HepG2 (cell line): ENCODE data around the gene KIAA0319L. TPM values are rescaled to one million over a fixed set of nuclear protein-coding genes. Genes with fewer than 3 reads are reported as not detected.

Experiments used
- ATAC-seq: fragments of 200-7000 bp; cut with Tn5 transposase; 3 replicates; pipeline ENCODE4 v1.9.1; 2020; ENCODE audit warnings: mild to moderate bottlenecking, moderate library complexity
- BruUV-seq: library from RNA; stranded (reverse); fragments of 400-500 nt; replicated peaks from 2 replicates; lab custom pipeline; 2021; lab: Mats Ljungman, UMichigan
- CTCF ChIA-PET: fragments of 300-600 bp; formaldehyde crosslinking; extraction: SDS; loops from one replicate; lab custom pipeline; 2021; ENCODE audit warnings: low total read pairs, inconsistent platforms, low intra/inter-chr PET ratio; lab: Yijun Ruan, JAX
- POLR2A ChIA-PET: fragments of 350-600 bp; sonication (Branson Sonifier 250); formaldehyde crosslinking; loops from one replicate; lab custom pipeline; 2020; ENCODE audit warnings: antibody characterized with exemption, inconsistent platforms; lab: Yijun Ruan, JAX
- DNase-seq: peaks from one replicate; pipeline ENCODE4 v3.0.0-alpha.2; 2015; ENCODE audit warnings: low spot score
- FAIRE-seq: peaks from 3 replicates; lab custom pipeline; 2011; peaks lifted over from hg19 to GRCh38; lab: Jason Lieb, UNC
- H2AFZ ChIP-seq: one replicate; pipeline ENCODE4 v1.6.1; 2011; ENCODE audit warnings: low read length, inconsistent platforms
- H3K27ac ChIP-seq: fragments of 300-600 bp; 3 replicates; pipeline ENCODE4 v1.8.0; 2011; ENCODE audit warnings: mixed run types, mild to moderate bottlenecking, mixed read lengths, low read length, inconsistent platforms; ENCODE audit not compliant: insufficient read depth; ENCODE audit errors: extremely low read length
- H3K27me3 ChIP-seq, 2 experiments: fragments of 200-600 bp in 1 of 2; 2 replicates in 1 of 2; 3 replicates in 1 of 2; pipeline versions ENCODE4 v1.6.0 to v1.8.0; 2011; ENCODE audit warnings: low read length in 2 of 2, mild to moderate bottlenecking in 2 of 2, moderate library complexity in 2 of 2, inconsistent platforms in 1 of 2; ENCODE audit not compliant: insufficient read depth in 2 of 2, control insufficient read depth in 1 of 2
- H3K36me3 ChIP-seq, 2 experiments: fragments of 200-600 bp in 1 of 2; replicated peaks in 1 of 2; 2 replicates in 1 of 2; 3 replicates in 1 of 2; pipeline versions ENCODE4 v1.5.1 to v1.8.0; 2011; ENCODE audit warnings: low read length in 2 of 2, inconsistent platforms in 1 of 2; ENCODE audit not compliant: insufficient read depth in 2 of 2, control insufficient read depth in 1 of 2
- H3K4me1 ChIP-seq: 2 replicates; pipeline ENCODE4 v1.5.1; 2012; ENCODE audit warnings: low read length, inconsistent platforms; ENCODE audit not compliant: insufficient read depth
- H3K4me2 ChIP-seq: 2 replicates; pipeline ENCODE4 v1.6.0; 2011; ENCODE audit warnings: low read depth, low read length, inconsistent platforms
- H3K4me3 ChIP-seq, 3 experiments: fragments of 200-600 bp in 1 of 3; sonication (generic), shearing (Covaris generic) in 1 of 3; replicated peaks in 1 of 3; 2 replicates each; pipeline ENCODE4 v1.5.1; 2011 to 2016; ENCODE audit warnings: low read length in 3 of 3, inconsistent platforms in 2 of 3, low read depth in 2 of 3, mild to moderate bottlenecking in 2 of 3, control low read depth in 1 of 3, mixed read lengths in 1 of 3; ENCODE audit not compliant: insufficient read depth in 1 of 3
- H3K79me2 ChIP-seq: one replicate; pipeline ENCODE4 v1.6.1; 2011; ENCODE audit warnings: low read length, inconsistent platforms; ENCODE audit not compliant: insufficient read depth
- H3K9ac ChIP-seq: 2 replicates; pipeline ENCODE4 v1.6.0; 2011; ENCODE audit warnings: mild to moderate bottlenecking, low read depth, low read length, inconsistent platforms; ENCODE audit not compliant: insufficient read depth
- H3K9me3 ChIP-seq: 2 replicates; pipeline ENCODE4 v1.5.1; 2012; ENCODE audit warnings: mild to moderate bottlenecking, low read length
- H4K20me1 ChIP-seq: 2 replicates; pipeline ENCODE4 v1.6.0; 2011; ENCODE audit warnings: inconsistent platforms, mild to moderate bottlenecking, low read length, moderate library complexity; ENCODE audit not compliant: insufficient read depth
- CENPT ChIP-seq: sonication (generic); formaldehyde crosslinking; IDR thresholded peaks from 2 replicates; pipeline ENCODE4 v1.8.0; 2022; ENCODE audit warnings: low read depth, mild to moderate bottlenecking, moderate library complexity, missing genetic modification reagents
- HCFC1 ChIP-seq: fragments of 150-350 bp; IDR thresholded peaks from 2 replicates; pipeline ENCODE4 v1.6.1; 2014; ENCODE audit warnings: low read depth, low read length
- RAD21 ChIP-seq: fragments of 450-650 bp; formaldehyde crosslinking; IDR thresholded peaks from 2 replicates; pipeline ENCODE4 v1.5.0; 2020; ENCODE audit warnings: mild to moderate bottlenecking
- SAP130 ChIP-seq: IDR thresholded peaks from 2 replicates; pipeline ENCODE4 v1.6.1; 2016; ENCODE audit warnings: low read depth
- SMC3 ChIP-seq: IDR thresholded peaks from 2 replicates; pipeline ENCODE4 v1.6.1; 2011; ENCODE audit warnings: low read length, improper control_type of control experiment
- SOX6 ChIP-seq, 2 experiments: fragments of 450-650 bp in 1 of 2; sonication (generic) in 1 of 2; formaldehyde crosslinking in 1 of 2; IDR thresholded peaks; 2 replicates each; pipeline versions ENCODE4 v1.4.0 to v1.6.1; 2017 to 2020; ENCODE audit warnings: antibody characterized with exemption in 1 of 2, mild to moderate bottlenecking in 1 of 2, missing genetic modification reagents in 1 of 2
- STAG1 ChIP-seq: sonication (generic); formaldehyde crosslinking; IDR thresholded peaks from 2 replicates; pipeline ENCODE4 v1.4.0; 2020; ENCODE audit warnings: missing genetic modification reagents
- TEAD3 ChIP-seq: optimal IDR thresholded peaks from 2 replicates; pipeline ENCODE3; 2016; ENCODE audit warnings: borderline replicate concordance
- XRCC5 ChIP-seq: fragments of 200-400 bp; formaldehyde crosslinking; optimal IDR thresholded peaks from 2 replicates; pipeline ENCODE3; 2017; ENCODE audit warnings: mild to moderate bottlenecking, low read length
- ZBTB42 ChIP-seq: sonication (generic); formaldehyde crosslinking; IDR thresholded peaks from 2 replicates; pipeline ENCODE4 v1.5.0; 2020; ENCODE audit warnings: mild to moderate bottlenecking, missing genetic modification reagents
- ZNF496 ChIP-seq: sonication (generic); formaldehyde crosslinking; IDR thresholded peaks from 2 replicates; pipeline ENCODE4 v1.8.1; 2023; ENCODE audit warnings: mild to moderate bottlenecking, moderate library complexity, missing genetic modification reagents; ENCODE audit not compliant: insufficient replicate concordance
- ZNF562 ChIP-seq: sonication (generic); formaldehyde crosslinking; IDR thresholded peaks from 2 replicates; pipeline ENCODE4 v1.8.0; 2022; ENCODE audit warnings: missing genetic modification reagents, borderline replicate concordance
- ZNF605 ChIP-seq: sonication (generic); formaldehyde crosslinking; IDR thresholded peaks from 2 replicates; pipeline ENCODE4 v1.8.0; 2022; ENCODE audit warnings: mild to moderate bottlenecking, missing genetic modification reagents
- WGBS: methylation state at CpG from one replicate; pipeline ENCODE4 v1.1.6; 2017; ENCODE audit warnings: low lambda C conversion rate; 5-methylcytosine and 5-hydroxymethylcytosine counted together
- in situ Hi-C: cut with HindIII; loops from 2 replicates; pipeline ENCODE4 v1.10.0; 2017; ENCODE audit warnings: low pct_unique_long_range_greater_than_20kb; ENCODE audit not compliant: extremely low pct_ligation_motif_present
- intact Hi-C: fragments of 100-400 bp; cut with micrococcal nuclease; formaldehyde crosslinking; loops from one replicate; pipeline ENCODE4 v1.10.0; 2022; ENCODE audit not compliant: unreplicated experiment
- polyA plus RNA-seq, 8 experiments: library from polyadenylated mRNA; depleted of rRNA in 3 of 8; stranded (reverse) in 7 of 8; unstranded in 1 of 8; fragments of >200 nt; fragmentation: Illumina TruSeq in 4 of 8; extraction: Trizol in 4 of 8; gene quantifications; 2 replicates each; pipeline versions ENCODE4 v1.2.1 to v1.2.3, GENCODE V29; 2011 to 2016; ENCODE audit warnings: low read depth in 4 of 8, missing spikeins in 1 of 8, mixed read lengths in 1 of 8; ENCODE audit not compliant: insufficient read depth in 1 of 8
- total RNA-seq, 5 experiments: library from RNA; depleted of rRNA; stranded (reverse); fragments of >200 nt; fragmentation: Illumina TruSeq; extraction: Trizol; gene quantifications; 2 replicates each; pipeline ENCODE4 v1.2.3, GENCODE V29; 2016; ENCODE audit warnings: low read depth in 1 of 5
- TF ChIP-seq, protein P1 (sequence below): sonication (generic); formaldehyde crosslinking; IDR thresholded peaks from 2 replicates; pipeline ENCODE4 v1.5.0; 2020; ENCODE audit warnings: mild to moderate bottlenecking, missing genetic modification reagents, moderate library complexity
- TF ChIP-seq, protein P2 (sequence below): sonication (generic); formaldehyde crosslinking; IDR thresholded peaks from 2 replicates; pipeline ENCODE4 v1.5.1; 2020; ENCODE audit warnings: mild to moderate bottlenecking, missing genetic modification reagents, borderline replicate concordance
- TF ChIP-seq, protein P3 (sequence below): sonication (generic); formaldehyde crosslinking; IDR thresholded peaks from 2 replicates; pipeline ENCODE4 v1.4.0; 2020; ENCODE audit warnings: missing genetic modification reagents, mild to moderate bottlenecking, borderline replicate concordance

Gene KIAA0319L
- total and polyA plus RNA-seq, 2 of the 13 experiments (the other 11 are each of a cell fraction or from before 2014, with no cell fraction given) = 33.4 to 82.6 TPM

DNA sequence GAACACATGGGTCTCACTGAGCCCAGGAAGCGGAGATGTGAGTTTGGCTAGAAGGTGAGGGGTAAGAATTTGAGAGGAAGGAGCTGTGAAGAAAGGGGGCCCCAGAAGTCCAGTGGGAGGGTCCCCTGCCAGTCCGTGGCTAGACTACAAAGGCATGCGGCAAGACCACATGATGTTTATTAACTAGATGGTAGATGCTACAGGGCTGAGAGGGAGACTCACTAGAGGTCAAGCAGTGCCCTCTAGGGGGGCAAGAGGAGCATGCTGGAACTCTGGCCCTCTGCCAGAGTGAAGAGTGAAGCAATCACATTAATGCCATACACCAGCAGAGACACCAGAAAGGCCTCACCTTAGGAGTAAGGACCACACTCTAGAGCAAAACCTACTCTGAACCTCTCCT is 12.2 kb downstream of the KIAA0319L start:
- WGBS = 73% methylated on average over 3 of the region's 3 CpGs
- peak; percentile 27; the same call in 1 of the 2 replicates for TF ChIP-seq SMC3
- TF ChIP-seq, protein P1, sequence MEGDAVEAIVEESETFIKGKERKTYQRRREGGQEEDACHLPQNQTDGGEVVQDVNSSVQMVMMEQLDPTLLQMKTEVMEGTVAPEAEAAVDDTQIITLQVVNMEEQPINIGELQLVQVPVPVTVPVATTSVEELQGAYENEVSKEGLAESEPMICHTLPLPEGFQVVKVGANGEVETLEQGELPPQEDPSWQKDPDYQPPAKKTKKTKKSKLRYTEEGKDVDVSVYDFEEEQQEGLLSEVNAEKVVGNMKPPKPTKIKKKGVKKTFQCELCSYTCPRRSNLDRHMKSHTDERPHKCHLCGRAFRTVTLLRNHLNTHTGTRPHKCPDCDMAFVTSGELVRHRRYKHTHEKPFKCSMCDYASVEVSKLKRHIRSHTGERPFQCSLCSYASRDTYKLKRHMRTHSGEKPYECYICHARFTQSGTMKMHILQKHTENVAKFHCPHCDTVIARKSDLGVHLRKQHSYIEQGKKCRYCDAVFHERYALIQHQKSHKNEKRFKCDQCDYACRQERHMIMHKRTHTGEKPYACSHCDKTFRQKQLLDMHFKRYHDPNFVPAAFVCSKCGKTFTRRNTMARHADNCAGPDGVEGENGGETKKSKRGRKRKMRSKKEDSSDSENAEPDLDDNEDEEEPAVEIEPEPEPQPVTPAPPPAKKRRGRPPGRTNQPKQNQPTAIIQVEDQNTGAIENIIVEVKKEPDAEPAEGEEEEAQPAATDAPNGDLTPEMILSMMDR (CRISPR knock-in tag) = peak; percentile 87
- TF ChIP-seq ZNF496 (CRISPR knock-in tag) = no peak
- no peak for TF ChIP-seq SOX6 (IDR thresholded peaks at IDR 0.05)
- TF ChIP-seq SOX6 (CRISPR knock-in tag; IDR thresholded peaks at IDR 0.05) = peak; percentile 38; the same call in 1 of the 2 replicates
- peak; percentile 41 for TF ChIP-seq XRCC5
- no peak for TF ChIP-seq ZBTB42 (CRISPR knock-in tag)
- no peak for TF ChIP-seq CENPT (CRISPR knock-in tag)
- TF ChIP-seq STAG1 (CRISPR knock-in tag) = peak; percentile 71
- TF ChIP-seq RAD21 = peak; percentile 70
- 0 out of 2 replicates have a peak, but pooled peaks have one; percentile 25 for TF ChIP-seq ZNF605 (CRISPR knock-in tag)
- TF ChIP-seq, protein P2, sequence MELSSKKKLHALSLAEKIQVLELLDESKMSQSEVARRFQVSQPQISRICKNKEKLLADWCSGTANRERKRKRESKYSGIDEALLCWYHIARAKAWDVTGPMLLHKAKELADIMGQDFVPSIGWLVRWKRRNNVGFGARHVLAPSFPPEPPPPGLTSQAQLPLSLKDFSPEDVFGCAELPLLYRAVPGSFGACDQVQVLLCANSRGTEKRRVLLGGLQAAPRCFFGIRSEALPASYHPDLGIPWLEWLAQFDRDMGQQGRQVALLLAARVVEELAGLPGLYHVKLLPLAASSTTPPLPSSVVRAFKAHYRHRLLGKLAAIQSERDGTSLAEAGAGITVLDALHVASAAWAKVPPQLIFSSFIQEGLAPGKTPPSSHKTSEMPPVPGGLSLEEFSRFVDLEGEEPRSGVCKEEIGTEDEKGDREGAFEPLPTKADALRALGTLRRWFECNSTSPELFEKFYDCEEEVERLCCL (CRISPR knock-in tag) = no peak
- TF ChIP-seq, protein P3, sequence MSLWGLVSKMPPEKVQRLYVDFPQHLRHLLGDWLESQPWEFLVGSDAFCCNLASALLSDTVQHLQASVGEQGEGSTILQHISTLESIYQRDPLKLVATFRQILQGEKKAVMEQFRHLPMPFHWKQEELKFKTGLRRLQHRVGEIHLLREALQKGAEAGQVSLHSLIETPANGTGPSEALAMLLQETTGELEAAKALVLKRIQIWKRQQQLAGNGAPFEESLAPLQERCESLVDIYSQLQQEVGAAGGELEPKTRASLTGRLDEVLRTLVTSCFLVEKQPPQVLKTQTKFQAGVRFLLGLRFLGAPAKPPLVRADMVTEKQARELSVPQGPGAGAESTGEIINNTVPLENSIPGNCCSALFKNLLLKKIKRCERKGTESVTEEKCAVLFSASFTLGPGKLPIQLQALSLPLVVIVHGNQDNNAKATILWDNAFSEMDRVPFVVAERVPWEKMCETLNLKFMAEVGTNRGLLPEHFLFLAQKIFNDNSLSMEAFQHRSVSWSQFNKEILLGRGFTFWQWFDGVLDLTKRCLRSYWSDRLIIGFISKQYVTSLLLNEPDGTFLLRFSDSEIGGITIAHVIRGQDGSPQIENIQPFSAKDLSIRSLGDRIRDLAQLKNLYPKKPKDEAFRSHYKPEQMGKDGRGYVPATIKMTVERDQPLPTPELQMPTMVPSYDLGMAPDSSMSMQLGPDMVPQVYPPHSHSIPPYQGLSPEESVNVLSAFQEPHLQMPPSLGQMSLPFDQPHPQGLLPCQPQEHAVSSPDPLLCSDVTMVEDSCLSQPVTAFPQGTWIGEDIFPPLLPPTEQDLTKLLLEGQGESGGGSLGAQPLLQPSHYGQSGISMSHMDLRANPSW (CRISPR knock-in tag) = no peak
- peak; percentile 28 for TF ChIP-seq TEAD3 (CRISPR knock-in tag)
- TF ChIP-seq HCFC1 = no peak
- TF ChIP-seq ZNF562 (CRISPR knock-in tag) = no peak
- TF ChIP-seq SAP130 (CRISPR knock-in tag) = 0 out of 2 replicates have a peak, but pooled peaks have one; percentile 16

More for the DNA sequence above, 12.2 kb downstream of the KIAA0319L start:
- H3K9ac ChIP-seq = no peak overlapping the region
- POLR2A ChIA-PET = interaction anchor here (2.8 kb wide), 1 partner anchor 12 kb away, joined by 14 read pairs; the partner anchor contains the start of genes KIAA0319L and NCDN
- no peaks in the 10 kb centered on the region for H3K9me3 ChIP-seq
- peaks cover 16% of the 10 kb centered on the region for H3K4me1 ChIP-seq
- H3K36me3 ChIP-seq = peaks cover 5 to 44% of the 10 kb centered on the region in 2 experiments
- no peak overlapping the region for H3K4me3 ChIP-seq
- peaks cover 12% of the 10 kb centered on the region for H3K79me2 ChIP-seq
- DNase-seq (peak; percentile 85), FAIRE-seq (peak; percentile 78), ATAC-seq (peak; percentile 97)
- no peak overlapping the region for H2AFZ ChIP-seq
- H4K20me1 ChIP-seq = no peaks in the 10 kb centered on the region
- no peaks in the 10 kb centered on the region for H3K27me3 ChIP-seq
- H3K27ac ChIP-seq = no peak overlapping the region
- CTCF ChIA-PET = interaction anchor here (0.8 to 3.4 kb wide), 2 partner anchors 93 to 96 kb away, joined by 4 to 29 read pairs; no protein-coding TSS in a partner anchor
- no TSS peak for BruUV-seq
- intact Hi-C loops = loop anchor here (1.0 kb wide), 2 partner anchors 94 to 343 kb away; no protein-coding TSS in a partner anchor
- no peak overlapping the region for H3K4me2 ChIP-seq
- in situ Hi-C loops = loop anchor here (10.0 kb wide), 1 partner anchor 100 kb away; no protein-coding TSS in a partner anchor
